CD14-positive monocyte (primary cell): ENCODE measurements around the gene PTTG2. TPM values are rescaled to one million over a fixed set of nuclear protein-coding genes. Genes with fewer than 3 reads are reported as not detected.
A peak's percentile ranks its signal among the peaks of the same experiment; 100 is the strongest.

Experiments
- DNase-seq, 3 donors: peaks; one replicate each; pipeline ENCODE4 v3.0.0-alpha.2; 2011 to 2022
- H2AFZ ChIP-seq: 2 replicates; pipeline ENCODE4 v1.6.0; 2012; ENCODE audit warnings: mild to moderate bottlenecking, low read depth, low read length, inconsistent platforms; ENCODE audit not compliant: insufficient read depth, poor library complexity, severe bottlenecking
- H3K27ac ChIP-seq, 2 donors: 1 replicate in 1 of 2; 2 replicates in 1 of 2; pipeline ENCODE4 v1.5.1; 2012 to 2013; ENCODE audit warnings: low read length in 2 of 2, control low read depth in 1 of 2, inconsistent platforms in 1 of 2, low read depth in 1 of 2, mild to moderate bottlenecking in 1 of 2
- H3K27me3 ChIP-seq, 2 donors: one replicate each; pipeline versions ENCODE4 v1.6.0 to v1.6.1; 2011 to 2013; ENCODE audit warnings: low read length in 2 of 2; ENCODE audit not compliant: control insufficient read depth in 2 of 2, insufficient read depth in 2 of 2
- H3K36me3 ChIP-seq, 2 donors: replicated peaks in 1 of 2; 1 replicate in 1 of 2; 2 replicates in 1 of 2; pipeline versions ENCODE4 v1.5.1 to v1.6.1; 2012 to 2013; ENCODE audit warnings: low read length in 2 of 2, control low read depth in 1 of 2, inconsistent platforms in 1 of 2, mild to moderate bottlenecking in 1 of 2; ENCODE audit not compliant: insufficient read depth in 2 of 2, control insufficient read depth in 1 of 2
- H3K4me1 ChIP-seq, 2 donors: 1 replicate in 1 of 2; 2 replicates in 1 of 2; pipeline versions ENCODE4 v1.5.1 to v1.6.1; 2012 to 2013; ENCODE audit warnings: low read length in 2 of 2, control low read depth in 1 of 2, inconsistent platforms in 1 of 2, mild to moderate bottlenecking in 1 of 2, moderate library complexity in 1 of 2; ENCODE audit not compliant: insufficient read depth in 2 of 2, control insufficient read depth in 1 of 2
- H3K4me2 ChIP-seq: replicated peaks from 2 replicates; pipeline ENCODE3; 2012; ENCODE audit warnings: low read length, moderate library complexity, mild to moderate bottlenecking; ENCODE audit not compliant: poor library complexity, severe bottlenecking; ENCODE audit errors: extremely low read depth
- H3K4me3 ChIP-seq, 3 experiments: fragments of 200-600 bp in 1 of 3; sonication (generic) in 1 of 3; replicated peaks in 1 of 3; 1 replicate in 2 of 3; 2 replicates in 1 of 3; pipeline ENCODE4 v1.5.1; 2011 to 2013; ENCODE audit warnings: low read length in 3 of 3, mild to moderate bottlenecking in 3 of 3, control low read depth in 2 of 3, low read depth in 2 of 3, inconsistent platforms in 1 of 3, moderate library complexity in 1 of 3
- H3K79me2 ChIP-seq: 2 replicates; pipeline ENCODE4 v1.6.0; 2012; ENCODE audit warnings: mild to moderate bottlenecking, control low read depth, inconsistent platforms, low read length, moderate library complexity; ENCODE audit not compliant: insufficient read depth
- H3K9ac ChIP-seq: 2 replicates; pipeline ENCODE4 v1.6.0; 2017; ENCODE audit warnings: low read length, mild to moderate bottlenecking; ENCODE audit not compliant: insufficient read depth, poor library complexity, severe bottlenecking
- H3K9me3 ChIP-seq, 2 donors: replicated peaks in 1 of 2; 1 replicate in 1 of 2; 2 replicates in 1 of 2; pipeline versions ENCODE4 v1.5.1 to v1.6.1; 2012 to 2013; ENCODE audit warnings: low read length in 2 of 2, control low read depth in 1 of 2; ENCODE audit not compliant: control insufficient read depth in 1 of 2, insufficient read depth in 1 of 2
- H4K20me1 ChIP-seq: 2 replicates; pipeline ENCODE4 v1.6.0; 2012; ENCODE audit warnings: mild to moderate bottlenecking, low read length, control low read depth, moderate library complexity; ENCODE audit not compliant: insufficient read depth
- H3K27ac Mint-ChIP-seq, 7 donors: one replicate each; pipeline ENCODE4 v1.8.0; 2020; ENCODE audit warnings: mild to moderate bottlenecking in 7 of 7, mixed read lengths in 7 of 7, moderate library complexity in 6 of 7, inconsistent platforms in 2 of 7
- H3K27me3 Mint-ChIP-seq, 3 donors: one replicate each; pipeline ENCODE4 v1.8.0; 2021 to 2022; ENCODE audit warnings: low read depth in 3 of 3, mild to moderate bottlenecking in 3 of 3, mixed read lengths in 3 of 3, moderate library complexity in 3 of 3, inconsistent platforms in 1 of 3
- H3K36me3 Mint-ChIP-seq, 2 donors: one replicate each; pipeline ENCODE4 v1.8.0; 2020; ENCODE audit warnings: mixed read lengths in 2 of 2, inconsistent platforms in 1 of 2, mild to moderate bottlenecking in 1 of 2
- H3K4me1 Mint-ChIP-seq: one replicate; pipeline ENCODE4 v1.8.0; 2020; ENCODE audit warnings: mild to moderate bottlenecking, mixed read lengths
- H3K4me3 Mint-ChIP-seq, 2 donors: one replicate each; pipeline ENCODE4 v1.8.0; 2020; ENCODE audit warnings: mild to moderate bottlenecking in 2 of 2, mixed read lengths in 2 of 2, moderate library complexity in 1 of 2
- H3K9me3 Mint-ChIP-seq, 7 donors: one replicate each; pipeline ENCODE4 v1.8.0; 2020 to 2022; ENCODE audit warnings: mixed read lengths in 7 of 7, mild to moderate bottlenecking in 6 of 7, moderate library complexity in 6 of 7, inconsistent platforms in 2 of 7
- WGBS: methylation state at CpG from one replicate; pipeline ENCODE4 v1.1.5; 2013; ENCODE audit warnings: missing lambda C conversion rate; ENCODE audit not compliant: insufficient coverage; 5-methylcytosine and 5-hydroxymethylcytosine counted together
- intact Hi-C, 2 donors: fragments of 100-400 bp; cut with micrococcal nuclease; formaldehyde crosslinking; loops; one replicate each; pipeline versions ENCODE4 v1.15.0 to v1.15.1; 2023
- polyA plus RNA-seq, 3 donors: library from polyadenylated mRNA; depleted of rRNA in 1 of 3; unstranded in 2 of 3; stranded (reverse) in 1 of 3; fragments of 300-500 nt in 2 of 3; fragments of >200 nt in 1 of 3; fragmentation: Illumina TruSeq in 2 of 3; gene quantifications; 1 replicate in 2 of 3; 2 replicates in 1 of 3; pipeline ENCODE4 v1.2.3, GENCODE V29; 2012 to 2021
- TF ChIP-seq, protein P1 (sequence below): fragments of 200-600 bp; IDR thresholded peaks from one replicate; pipeline ENCODE4 v1.8.0; 2022; ENCODE audit warnings: antibody characterized with exemption, mild to moderate bottlenecking

Gene PTTG2
- polyA plus RNA-seq, 3 donors: 2.0 TPM; not detected in 2

DNA sequence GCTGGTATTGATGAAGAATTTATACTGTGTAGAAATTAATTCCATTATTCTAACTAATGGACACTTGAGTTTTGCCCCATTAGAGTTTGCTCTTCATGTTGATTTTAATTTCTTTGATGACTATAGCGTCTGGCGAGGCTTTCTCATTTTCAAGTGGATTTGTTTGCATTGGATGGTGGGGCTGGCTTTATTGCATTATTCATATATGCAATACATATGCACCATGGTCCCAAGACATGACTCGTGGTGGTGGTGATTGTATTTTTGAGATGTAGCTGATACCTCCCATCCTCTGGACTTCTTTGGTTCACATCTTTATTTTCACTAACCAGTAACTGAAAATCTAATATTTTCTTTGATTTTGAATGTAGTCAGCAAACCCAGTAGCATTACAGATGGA lies 39.8 kb downstream of the PTTG2 start:
- WGBS: no CpG with 5 or more reads among the region's 3 CpGs
- no peak overlapping the region for H3K4me2 ChIP-seq
- no peak overlapping the region for H3K27ac Mint-ChIP-seq
- peaks cover 4 to 28% of the 10 kb centered on the region in 2 donors for H3K36me3 ChIP-seq
- H3K9me3 Mint-ChIP-seq: no peaks in the 10 kb centered on the region
- no peaks in the 10 kb centered on the region for H3K27me3 ChIP-seq
- no peak overlapping the region for H3K4me3 Mint-ChIP-seq
- H3K4me3 ChIP-seq: no peak overlapping the region
- H4K20me1 ChIP-seq: peaks cover 92% of the 10 kb centered on the region
- H3K9ac ChIP-seq: no peak overlapping the region
- TF ChIP-seq, protein P1, sequence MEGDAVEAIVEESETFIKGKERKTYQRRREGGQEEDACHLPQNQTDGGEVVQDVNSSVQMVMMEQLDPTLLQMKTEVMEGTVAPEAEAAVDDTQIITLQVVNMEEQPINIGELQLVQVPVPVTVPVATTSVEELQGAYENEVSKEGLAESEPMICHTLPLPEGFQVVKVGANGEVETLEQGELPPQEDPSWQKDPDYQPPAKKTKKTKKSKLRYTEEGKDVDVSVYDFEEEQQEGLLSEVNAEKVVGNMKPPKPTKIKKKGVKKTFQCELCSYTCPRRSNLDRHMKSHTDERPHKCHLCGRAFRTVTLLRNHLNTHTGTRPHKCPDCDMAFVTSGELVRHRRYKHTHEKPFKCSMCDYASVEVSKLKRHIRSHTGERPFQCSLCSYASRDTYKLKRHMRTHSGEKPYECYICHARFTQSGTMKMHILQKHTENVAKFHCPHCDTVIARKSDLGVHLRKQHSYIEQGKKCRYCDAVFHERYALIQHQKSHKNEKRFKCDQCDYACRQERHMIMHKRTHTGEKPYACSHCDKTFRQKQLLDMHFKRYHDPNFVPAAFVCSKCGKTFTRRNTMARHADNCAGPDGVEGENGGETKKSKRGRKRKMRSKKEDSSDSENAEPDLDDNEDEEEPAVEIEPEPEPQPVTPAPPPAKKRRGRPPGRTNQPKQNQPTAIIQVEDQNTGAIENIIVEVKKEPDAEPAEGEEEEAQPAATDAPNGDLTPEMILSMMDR: no peak
- DNase-seq: no peak
- H3K27ac ChIP-seq: no peak overlapping the region
- H3K4me1 ChIP-seq: no peaks in the 10 kb centered on the region
- H3K27me3 Mint-ChIP-seq: no peaks in the 10 kb centered on the region
- peaks cover 100% of the 10 kb centered on the region for H3K79me2 ChIP-seq
- H3K9me3 ChIP-seq: no peaks in the 10 kb centered on the region
- intact Hi-C loops: no loop called here
- H2AFZ ChIP-seq: no peak overlapping the region
- H3K36me3 Mint-ChIP-seq: peaks cover 17 to 23% of the 10 kb centered on the region in 2 donors
- peaks cover 24% of the 10 kb centered on the region for H3K4me1 Mint-ChIP-seq

DNA sequence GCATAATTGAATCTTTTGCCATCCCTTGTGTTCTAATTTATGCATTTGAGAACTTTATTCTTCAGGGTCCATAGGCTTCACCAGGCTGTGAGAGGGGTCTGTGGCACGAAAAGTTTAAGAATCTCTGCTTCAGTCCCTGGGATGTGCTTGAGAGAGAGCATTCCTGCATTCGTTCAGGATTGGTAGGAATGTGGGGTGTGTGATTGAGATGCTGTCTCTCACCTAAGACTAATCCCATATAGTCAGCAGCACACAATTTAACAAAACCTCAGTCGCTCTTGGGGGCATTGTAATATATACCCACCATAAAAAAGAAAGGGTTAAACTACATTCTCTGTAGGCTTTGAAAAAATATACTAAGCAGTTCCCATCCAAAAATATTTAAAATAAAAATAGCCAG lies 41.7 kb downstream of the PTTG2 start:
- Histone ChIP-seq H3K9me3 (no peaks in the 10 kb centered on the region), H4K20me1 (peaks cover 91% of the 10 kb centered on the region), H3K4me1 (no peaks in the 10 kb centered on the region), H3K79me2 (peaks cover 100% of the 10 kb centered on the region), H3K4me2 (no peak overlapping the region), H3K27ac (no peak overlapping the region), H3K27me3 (no peaks in the 10 kb centered on the region), H3K4me3 (no peak overlapping the region), H3K9ac (no peak overlapping the region), H3K36me3 (peaks cover 4 to 22% of the 10 kb centered on the region in 2 donors), H2AFZ (no peak overlapping the region)
- WGBS: no CpG with 5 or more reads among the region's 3 CpGs
- Mint-ChIP-seq H3K4me3 (no peak overlapping the region), H3K36me3 (peaks cover 12 to 21% of the 10 kb centered on the region in 2 donors), H3K27me3 (no peaks in the 10 kb centered on the region), H3K27ac (peak overlapping the region in 1 of 7 donors; percentile 37), H3K4me1 (peaks cover 25% of the 10 kb centered on the region), H3K9me3 (no peaks in the 10 kb centered on the region)
- no peak for DNase-seq
- TF ChIP-seq, protein P1: no peak
- intact Hi-C loops: no loop called here
